Endothelial cell (in vitro differentiated cells): ENCODE measurements around the gene DCK. TPM values are rescaled to one million over a fixed set of nuclear protein-coding genes. Genes with fewer than 3 reads are reported as not detected.

Experiments used
- DNase-seq: peaks from one replicate; pipeline ENCODE4 v3.0.0; 2021; ENCODE audit warnings: low spot score
- H3K27ac Mint-ChIP-seq: one replicate; pipeline ENCODE4 v1.8.0; 2021; ENCODE audit warnings: mixed read lengths, inconsistent platforms; ENCODE audit not compliant: unreplicated experiment
- H3K27me3 Mint-ChIP-seq: one replicate; pipeline ENCODE4 v1.8.0; 2021; ENCODE audit warnings: mild to moderate bottlenecking, moderate library complexity, mixed read lengths, inconsistent platforms; ENCODE audit not compliant: unreplicated experiment
- H3K36me3 Mint-ChIP-seq: one replicate; pipeline ENCODE4 v1.8.0; 2021; ENCODE audit warnings: mild to moderate bottlenecking, low read depth, mixed read lengths, inconsistent platforms; ENCODE audit not compliant: unreplicated experiment
- H3K4me1 Mint-ChIP-seq: one replicate; pipeline ENCODE4 v1.8.0; 2021; ENCODE audit warnings: mild to moderate bottlenecking, mixed read lengths, inconsistent platforms; ENCODE audit not compliant: unreplicated experiment
- H3K4me3 Mint-ChIP-seq: one replicate; pipeline ENCODE4 v1.8.0; 2021; ENCODE audit warnings: mild to moderate bottlenecking, mixed read lengths, inconsistent platforms; ENCODE audit not compliant: unreplicated experiment
- H3K9me3 Mint-ChIP-seq: one replicate; pipeline ENCODE4 v1.8.0; 2021; ENCODE audit warnings: mixed read lengths, inconsistent platforms; ENCODE audit not compliant: unreplicated experiment
- CTCF ChIP-seq: fragments of 200-600 bp; sonication (generic); IDR thresholded peaks from one replicate; pipeline ENCODE4 v1.5.0; 2021; ENCODE audit warnings: antibody characterized with exemption; ENCODE audit not compliant: unreplicated experiment
- total RNA-seq: library from RNA; stranded (reverse); fragmentation: NEBNext Ultra II Directional; extraction: Animal tissue kit (Norgen Biotek cat#: 25700); gene quantifications from one replicate; pipeline ENCODE4 v1.2.1, GENCODE V29; 2021; ENCODE audit not compliant: unreplicated experiment

Gene DCK
- total RNA-seq, 1 donor from 2014 or later: 17.5 TPM

- Mint-ChIP-seq H3K4me1 (peaks cover 23% of the 10 kb centered on the region), H3K27me3 (peaks cover 5% of the 10 kb centered on the region), H3K9me3 (no peaks in the 10 kb centered on the region), H3K27ac (no peak overlapping the region), H3K36me3 (peaks cover 9% of the 10 kb centered on the region), H3K4me3 (no peak overlapping the region)
- no peak for DNase-seq
- no peak for TF ChIP-seq CTCF
Measured at GRCh38 chr4:70948665-70949260, 44.7 kb upstream of the DCK start.

- Mint-ChIP-seq H3K27ac (no peak overlapping the region), H3K4me1 (peaks cover 3% of the 10 kb centered on the region)
- DNase-seq: no peak
Measured at GRCh38 chr4:70954032-70954431, 39.4 kb upstream of the DCK start.

GRCh38 chr4:70956549-70957210 is 36.8 kb upstream of the DCK start:
- no peaks in the 10 kb centered on the region for H3K9me3 Mint-ChIP-seq
- DNase-seq: no peak
- peaks cover 5% of the 10 kb centered on the region for H3K27me3 Mint-ChIP-seq

More at GRCh38 chr4:70954032-70954431, 39.4 kb upstream of the DCK start:
- no peaks in the 10 kb centered on the region for H3K36me3 Mint-ChIP-seq
- no peaks in the 10 kb centered on the region for H3K9me3 Mint-ChIP-seq
- no peak for TF ChIP-seq CTCF
- H3K4me3 Mint-ChIP-seq: no peak overlapping the region
- peaks cover 5% of the 10 kb centered on the region for H3K27me3 Mint-ChIP-seq

GRCh38 chr4:70958681-70959080 is 34.8 kb upstream of the DCK start:
- H3K4me3 Mint-ChIP-seq: no peak overlapping the region
- peaks cover 8% of the 10 kb centered on the region for H3K36me3 Mint-ChIP-seq
- H3K27ac Mint-ChIP-seq: peak overlapping the region; percentile 30
- peaks cover 3% of the 10 kb centered on the region for H3K4me1 Mint-ChIP-seq
- H3K27me3 Mint-ChIP-seq: no peaks in the 10 kb centered on the region
- TF ChIP-seq CTCF: no peak
- no peaks in the 10 kb centered on the region for H3K9me3 Mint-ChIP-seq
- DNase-seq: no peak

More at GRCh38 chr4:70956549-70957210, 36.8 kb upstream of the DCK start:
- Mint-ChIP-seq H3K4me1 (peaks cover 3% of the 10 kb centered on the region), H3K4me3 (no peak overlapping the region), H3K36me3 (peaks cover 8% of the 10 kb centered on the region), H3K27ac (no peak overlapping the region)
- TF ChIP-seq CTCF: no peak

GRCh38 chr4:70969076-70969475 is 24.4 kb upstream of the DCK start:
- Mint-ChIP-seq H3K4me1 (no peaks in the 10 kb centered on the region), H3K27ac (no peak overlapping the region), H3K4me3 (no peak overlapping the region), H3K36me3 (peaks cover 7% of the 10 kb centered on the region), H3K9me3 (no peaks in the 10 kb centered on the region), H3K27me3 (no peaks in the 10 kb centered on the region)
- TF ChIP-seq CTCF: no peak
- no peak for DNase-seq
